ENCODE data around the gene CCDC181.

CCDC181 gene

DNA sequence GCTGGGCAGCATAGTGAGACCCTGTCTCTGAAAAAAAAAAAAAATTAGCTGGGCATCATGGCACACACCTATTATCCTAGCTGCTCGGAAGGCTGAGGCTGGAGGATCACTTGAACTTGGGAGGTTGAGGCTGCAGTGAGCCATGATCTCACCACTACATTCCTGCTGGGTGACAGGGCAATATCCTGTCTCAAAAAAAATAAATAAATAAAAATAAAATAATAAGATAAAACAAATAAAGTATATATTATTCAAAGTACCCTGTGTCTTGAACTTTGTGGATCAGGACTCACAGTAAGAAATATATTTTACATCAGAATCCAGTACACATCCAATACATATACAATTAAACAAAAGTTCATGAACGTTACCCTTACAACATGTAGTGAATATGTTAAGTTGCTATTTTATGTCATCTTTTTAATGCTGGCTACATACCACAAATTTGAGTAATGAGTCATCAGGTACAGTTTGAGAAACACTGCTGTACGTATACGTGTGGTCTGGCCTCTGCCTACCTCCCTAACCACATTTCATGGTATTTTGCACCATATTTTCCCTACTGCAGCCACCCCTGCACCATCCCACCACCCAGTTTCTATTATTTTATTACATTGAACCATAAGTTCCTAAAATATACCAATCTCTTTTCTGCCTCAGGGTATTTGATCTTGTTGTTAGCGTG is 64.1 kb downstream of the CCDC181 start:
- in situ Hi-C loops (cut with MboI; ENCODE audit: low pct_unique_long_range_greater_than_20kb, low sequenced_read_pairs, unreplicated experiment) = no loop called here
- no peak for TF ChIP-seq CTCF (IDR thresholded peaks at IDR 0.05; ENCODE audit: extremely low read depth, insufficient read depth, missing control alignments)
- DNase-seq (ENCODE audit: low spot score) = peak; percentile 32

DNA sequence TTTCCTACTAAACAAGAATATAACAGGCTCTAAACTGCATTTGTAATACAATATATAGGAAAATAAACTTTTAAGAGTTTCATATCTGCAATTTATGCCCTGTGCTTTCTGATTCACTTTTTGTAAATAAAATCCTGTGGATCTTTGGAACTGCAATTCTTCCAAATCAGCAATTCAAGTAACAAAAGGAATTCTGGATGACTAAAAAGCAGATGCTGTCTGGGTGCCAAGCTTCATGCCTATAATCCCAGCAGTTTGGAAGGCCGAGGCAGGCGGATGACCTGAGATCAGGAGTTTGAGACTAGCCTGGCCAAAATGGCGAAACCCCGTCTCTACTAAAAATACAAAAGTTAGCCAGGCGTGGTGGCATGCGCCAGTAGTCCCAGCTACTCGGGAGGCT is 66.0 kb downstream of the CCDC181 start:
- DNase-seq (ENCODE audit: low spot score) = no peak
- in situ Hi-C loops (cut with MboI; ENCODE audit: low pct_unique_long_range_greater_than_20kb, low sequenced_read_pairs, unreplicated experiment) = no loop called here
- TF ChIP-seq CTCF (IDR thresholded peaks at IDR 0.05; ENCODE audit: extremely low read depth, insufficient read depth, missing control alignments) = no peak

- no peak for TF ChIP-seq CTCF (IDR thresholded peaks at IDR 0.05; ENCODE audit: extremely low read depth, insufficient read depth, missing control alignments)
- no peak for DNase-seq (ENCODE audit: low spot score)
- in situ Hi-C loops (cut with MboI; ENCODE audit: low pct_unique_long_range_greater_than_20kb, low sequenced_read_pairs, unreplicated experiment) = no loop called here
Observed at GRCh38 chr1:169360415-169360814, 66.9 kb downstream of the CCDC181 start.

DNA sequence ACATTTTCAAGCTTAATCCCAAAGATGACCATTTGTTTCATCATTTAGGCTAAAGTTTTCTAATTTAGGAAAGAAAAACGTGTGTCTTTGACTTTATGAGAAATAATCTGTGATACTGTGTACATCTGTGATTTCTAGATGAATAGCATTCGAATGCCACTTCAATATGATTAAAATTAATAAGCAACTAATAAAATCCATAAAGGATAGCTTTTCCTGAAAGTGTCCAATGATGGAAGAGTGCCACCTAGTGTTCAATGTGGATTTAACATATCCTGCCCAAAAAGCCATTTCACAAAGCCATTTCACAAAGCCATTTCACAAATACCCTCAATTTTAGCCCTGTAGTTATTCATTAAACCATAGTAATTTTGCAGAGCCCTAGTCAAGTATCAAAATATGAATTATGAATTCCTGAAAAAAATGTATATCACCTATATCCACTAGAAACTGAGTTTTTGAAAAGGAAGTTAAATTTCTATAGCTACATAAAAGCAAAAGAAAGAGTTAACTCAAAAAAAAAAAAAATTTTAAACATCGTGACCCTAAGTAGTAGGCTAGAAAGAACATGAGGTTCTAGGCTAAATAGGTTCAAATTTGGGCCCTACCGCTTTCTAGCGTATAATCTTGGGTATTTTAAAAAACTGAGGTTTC is 78.8 kb downstream of the CCDC181 start:
- TF ChIP-seq CTCF (IDR thresholded peaks at IDR 0.05; ENCODE audit: extremely low read depth, insufficient read depth, missing control alignments) = peak; percentile 66
- in situ Hi-C loops (cut with MboI; ENCODE audit: low pct_unique_long_range_greater_than_20kb, low sequenced_read_pairs, unreplicated experiment) = no loop called here
- DNase-seq (ENCODE audit: low spot score) = peak; percentile 34

- DNase-seq (ENCODE audit: low spot score) = no peak
- no peak for TF ChIP-seq CTCF (IDR thresholded peaks at IDR 0.05; ENCODE audit: extremely low read depth, insufficient read depth, missing control alignments)
- in situ Hi-C loops (cut with MboI; ENCODE audit: low pct_unique_long_range_greater_than_20kb, low sequenced_read_pairs, unreplicated experiment) = no loop called here
Observed at GRCh38 chr1:169347688-169348382, 79.4 kb downstream of the CCDC181 start.

- in situ Hi-C loops (cut with MboI; ENCODE audit: low pct_unique_long_range_greater_than_20kb, low sequenced_read_pairs, unreplicated experiment) = no loop called here
- DNase-seq (ENCODE audit: low spot score) = no peak
- no peak for TF ChIP-seq CTCF (IDR thresholded peaks at IDR 0.05; ENCODE audit: extremely low read depth, insufficient read depth, missing control alignments)
Observed at GRCh38 chr1:169346036-169346589, 81.2 kb downstream of the CCDC181 start.

Measured in GM13977 (cell line).